Ascending aorta (tissue), 2 donors: ENCODE results near the gene LY6G5C. TPM values are rescaled to one million over a fixed set of nuclear protein-coding genes. Genes with fewer than 3 reads are reported as not detected.

Source experiments
- DNase-seq, 2 donors: peaks; one replicate each; pipeline ENCODE4 v3.0.0-alpha.2; 2019; ENCODE audit warnings: low spot score in 2 of 2
- H3K27ac ChIP-seq, 2 donors: fragments of 200-600 bp; sonication (generic); one replicate each; pipeline ENCODE4 v1.5.1; 2016 to 2017; ENCODE audit warnings: mild to moderate bottlenecking in 1 of 2
- H3K27me3 ChIP-seq: fragments of 200-600 bp; sonication (generic); one replicate; pipeline ENCODE4 v1.5.1; 2017
- H3K36me3 ChIP-seq, 2 donors: fragments of 200-600 bp; sonication (generic); one replicate each; pipeline ENCODE4 v1.5.1; 2016
- H3K4me1 ChIP-seq, 2 donors: fragments of 200-600 bp; sonication (generic); one replicate each; pipeline ENCODE4 v1.5.1; 2016 to 2017; ENCODE audit warnings: mild to moderate bottlenecking in 1 of 2
- H3K4me3 ChIP-seq, 2 donors: fragments of 200-600 bp; sonication (generic); one replicate each; pipeline ENCODE4 v1.5.1; 2016 to 2017; ENCODE audit warnings: mild to moderate bottlenecking in 1 of 2
- H3K9me3 ChIP-seq, 2 donors: fragments of 200-600 bp; sonication (generic); one replicate each; pipeline ENCODE4 v1.5.1; 2016
- intact Hi-C: fragments of 100-400 bp; cut with DNase I; formaldehyde crosslinking; loops from one replicate; pipeline ENCODE4 v1.15.1; 2023
- total RNA-seq: library from RNA; depleted of rRNA; stranded (reverse); fragments of >200 nt; gene quantifications from one replicate; pipeline ENCODE4 v1.1.0, GENCODE V29; 2016
- TF ChIP-seq, protein P1 (sequence below), 3 experiments: fragments of 200-600 bp in 2 of 3; fragments of 450-650 bp in 1 of 3; sonication (generic) in 2 of 3; IDR thresholded peaks; one replicate each; pipeline ENCODE4 v1.5.1; 2016 to 2019; ENCODE audit warnings: antibody characterized with exemption in 3 of 3, mild to moderate bottlenecking in 1 of 3, moderate library complexity in 1 of 3

Gene LY6G5C
- total RNA-seq, 1 donor from 2014 or later = 0.96 TPM

DNA sequence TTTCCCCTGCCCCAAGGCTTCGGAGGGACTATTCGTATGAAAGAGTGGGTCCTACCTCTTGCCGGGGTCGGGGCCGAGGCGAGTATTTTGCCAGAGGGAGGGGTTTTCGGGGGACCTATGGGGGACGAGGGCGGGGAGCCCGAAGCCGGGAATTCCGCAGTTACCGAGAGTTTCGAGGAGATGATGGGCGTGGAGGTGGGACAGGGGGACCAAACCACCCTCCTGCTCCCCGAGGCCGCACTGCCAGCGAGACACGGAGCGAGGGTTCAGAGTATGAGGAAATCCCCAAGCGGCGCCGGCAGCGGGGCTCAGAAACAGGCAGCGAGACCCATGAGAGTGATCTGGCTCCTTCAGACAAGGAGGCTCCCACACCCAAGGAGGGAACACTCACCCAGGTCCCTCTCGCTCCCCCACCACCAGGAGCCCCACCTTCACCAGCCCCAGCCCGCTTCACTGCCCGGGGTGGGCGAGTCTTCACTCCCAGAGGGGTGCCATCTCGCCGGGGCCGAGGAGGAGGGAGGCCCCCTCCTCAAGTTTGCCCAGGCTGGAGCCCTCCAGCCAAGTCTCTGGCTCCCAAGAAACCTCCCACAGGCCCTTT lies 49.1 kb downstream of the LY6G5C start:
- Histone ChIP-seq H3K4me1 (no peaks in the 10 kb centered on the region), H3K9me3 (no peaks in the 10 kb centered on the region), H3K27ac (no peak overlapping the region), H3K4me3 (no peak overlapping the region), H3K27me3 (no peaks in the 10 kb centered on the region), H3K36me3 (peaks cover 97 to 100% of the 10 kb centered on the region in 2 donors)
- intact Hi-C loops = no loop called here
- TF ChIP-seq, protein P1, sequence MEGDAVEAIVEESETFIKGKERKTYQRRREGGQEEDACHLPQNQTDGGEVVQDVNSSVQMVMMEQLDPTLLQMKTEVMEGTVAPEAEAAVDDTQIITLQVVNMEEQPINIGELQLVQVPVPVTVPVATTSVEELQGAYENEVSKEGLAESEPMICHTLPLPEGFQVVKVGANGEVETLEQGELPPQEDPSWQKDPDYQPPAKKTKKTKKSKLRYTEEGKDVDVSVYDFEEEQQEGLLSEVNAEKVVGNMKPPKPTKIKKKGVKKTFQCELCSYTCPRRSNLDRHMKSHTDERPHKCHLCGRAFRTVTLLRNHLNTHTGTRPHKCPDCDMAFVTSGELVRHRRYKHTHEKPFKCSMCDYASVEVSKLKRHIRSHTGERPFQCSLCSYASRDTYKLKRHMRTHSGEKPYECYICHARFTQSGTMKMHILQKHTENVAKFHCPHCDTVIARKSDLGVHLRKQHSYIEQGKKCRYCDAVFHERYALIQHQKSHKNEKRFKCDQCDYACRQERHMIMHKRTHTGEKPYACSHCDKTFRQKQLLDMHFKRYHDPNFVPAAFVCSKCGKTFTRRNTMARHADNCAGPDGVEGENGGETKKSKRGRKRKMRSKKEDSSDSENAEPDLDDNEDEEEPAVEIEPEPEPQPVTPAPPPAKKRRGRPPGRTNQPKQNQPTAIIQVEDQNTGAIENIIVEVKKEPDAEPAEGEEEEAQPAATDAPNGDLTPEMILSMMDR (IDR thresholded peaks at IDR 0.05) = no peak
- no peak for DNase-seq

DNA sequence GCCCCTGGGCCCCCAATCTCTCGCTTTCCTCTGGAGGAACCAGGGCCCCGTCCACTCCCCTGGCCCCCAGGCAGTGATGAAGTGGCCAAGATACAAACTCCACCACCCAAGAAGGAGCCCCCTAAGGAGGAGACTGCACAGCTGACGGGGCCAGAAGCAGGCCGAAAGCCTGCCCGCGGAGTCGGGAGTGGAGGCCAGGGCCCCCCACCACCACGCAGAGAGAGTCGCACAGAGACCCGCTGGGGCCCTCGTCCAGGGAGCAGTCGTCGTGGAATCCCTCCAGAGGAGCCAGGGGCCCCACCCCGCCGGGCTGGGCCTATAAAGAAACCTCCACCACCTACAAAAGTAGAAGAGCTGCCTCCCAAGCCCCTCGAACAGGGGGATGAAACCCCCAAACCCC lies 49.7 kb downstream of the LY6G5C start:
- no peak overlapping the region for H3K4me3 ChIP-seq
- no peak overlapping the region for H3K27ac ChIP-seq
- peaks cover 97 to 100% of the 10 kb centered on the region in 2 donors for H3K36me3 ChIP-seq
- no peak for DNase-seq
- intact Hi-C loops = no loop called here
- TF ChIP-seq, protein P1 (IDR thresholded peaks at IDR 0.05) = no peak
- H3K9me3 ChIP-seq = no peaks in the 10 kb centered on the region
- H3K4me1 ChIP-seq = no peaks in the 10 kb centered on the region
- H3K27me3 ChIP-seq = no peaks in the 10 kb centered on the region

DNA sequence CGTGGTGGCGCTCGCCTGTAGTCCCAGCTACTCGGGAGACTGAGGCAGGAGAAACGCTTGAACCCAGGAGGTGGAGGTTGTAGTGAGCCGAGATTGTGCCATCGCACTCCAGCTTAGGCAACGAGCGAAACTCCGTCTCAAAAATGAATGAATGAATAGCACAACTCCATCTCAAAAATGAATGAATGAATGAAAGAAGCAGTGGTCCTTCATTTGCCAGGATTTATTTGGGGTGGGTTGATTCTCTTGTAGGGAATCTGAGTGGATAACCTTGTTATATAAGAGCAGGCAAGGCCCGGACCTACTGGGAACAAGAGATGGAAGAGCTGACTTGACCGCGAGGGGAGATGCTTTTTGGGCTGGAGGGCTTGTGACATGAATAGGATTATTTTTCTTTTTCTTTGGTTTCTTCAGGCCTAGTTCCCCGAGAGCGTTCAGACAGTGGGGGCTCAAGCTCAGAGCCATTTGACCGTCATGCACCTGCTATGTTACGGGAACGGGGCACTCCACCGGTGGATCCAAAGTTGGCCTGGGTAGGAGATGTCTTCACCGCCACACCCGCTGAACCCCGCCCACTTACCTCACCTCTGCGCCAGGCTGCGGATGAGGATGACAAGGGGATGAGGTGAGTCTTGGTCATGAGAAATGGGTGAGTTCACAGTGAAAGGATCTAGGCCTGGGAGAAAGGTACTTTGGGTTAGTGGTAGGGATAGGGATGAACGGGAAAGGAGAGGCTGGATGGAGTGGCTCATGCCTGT lies 50.5 kb downstream of the LY6G5C start:
- intact Hi-C loops = no loop called here
- no peak for DNase-seq
- Histone ChIP-seq H3K4me3 (no peak overlapping the region), H3K27me3 (no peaks in the 10 kb centered on the region), H3K36me3 (peaks cover 97 to 100% of the 10 kb centered on the region in 2 donors), H3K27ac (no peak overlapping the region), H3K9me3 (no peaks in the 10 kb centered on the region), H3K4me1 (no peaks in the 10 kb centered on the region)
- TF ChIP-seq, protein P1 (IDR thresholded peaks at IDR 0.05) = no peak

DNA sequence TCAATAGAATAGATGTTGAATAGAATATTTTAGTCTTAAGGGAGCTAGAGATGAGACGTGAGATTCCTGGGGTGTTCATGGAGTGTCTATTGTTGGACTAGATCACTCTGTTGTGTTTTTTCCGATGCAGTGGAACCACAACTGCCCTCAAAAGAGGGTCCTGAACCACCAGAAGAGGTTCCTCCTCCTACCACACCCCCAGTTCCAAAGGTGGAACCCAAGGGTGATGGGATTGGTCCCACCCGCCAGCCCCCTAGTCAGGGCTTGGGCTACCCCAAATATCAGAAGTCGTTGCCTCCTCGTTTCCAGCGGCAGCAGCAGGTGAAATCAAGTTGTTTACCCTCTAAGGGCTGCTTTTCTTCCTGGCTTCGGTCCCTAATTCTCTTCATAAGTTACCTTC lies 51.9 kb downstream of the LY6G5C start:
- H3K36me3 ChIP-seq = peaks cover 97 to 100% of the 10 kb centered on the region in 2 donors

DNA sequence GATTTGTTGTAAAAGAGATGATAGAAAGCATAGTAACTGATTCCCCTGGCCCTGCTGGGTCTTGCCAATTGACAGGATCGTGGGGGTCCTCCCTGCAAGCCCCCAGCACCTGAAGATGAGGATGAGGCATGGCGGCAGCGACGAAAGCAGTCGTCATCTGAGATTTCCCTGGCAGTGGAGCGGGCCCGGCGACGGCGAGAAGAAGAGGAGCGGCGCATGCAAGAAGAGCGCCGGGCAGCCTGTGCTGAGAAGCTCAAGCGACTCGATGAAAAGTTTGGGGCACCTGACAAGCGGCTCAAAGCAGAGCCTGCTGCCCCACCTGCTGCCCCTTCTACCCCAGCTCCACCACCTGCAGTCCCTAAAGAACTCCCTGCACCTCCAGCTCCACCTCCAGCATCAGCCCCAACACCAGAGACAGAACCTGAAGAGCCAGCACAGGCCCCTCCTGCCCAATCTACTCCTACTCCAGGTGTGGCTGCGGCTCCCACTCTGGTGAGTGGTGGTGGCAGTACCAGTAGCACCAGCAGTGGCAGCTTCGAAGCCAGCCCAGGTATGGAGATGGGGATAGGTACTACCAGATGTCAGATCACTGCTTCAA lies 53.1 kb downstream of the LY6G5C start:
- Histone ChIP-seq H3K9me3 (no peaks in the 10 kb centered on the region), H3K4me3 (no peak overlapping the region), H3K27me3 (no peaks in the 10 kb centered on the region), H3K4me1 (no peaks in the 10 kb centered on the region), H3K27ac (no peak overlapping the region), H3K36me3 (peaks cover 93 to 96% of the 10 kb centered on the region in 2 donors)
- TF ChIP-seq, protein P1 (IDR thresholded peaks at IDR 0.05) = no peak
- no peak for DNase-seq
- intact Hi-C loops = loop anchor here (10.0 kb wide), 1 partner anchor 1347 kb away; no protein-coding TSS in a partner anchor

More for the DNA sequence above, 51.9 kb downstream of the LY6G5C start:
- H3K9me3 ChIP-seq = no peaks in the 10 kb centered on the region
- H3K4me1 ChIP-seq = no peaks in the 10 kb centered on the region
- intact Hi-C loops = loop anchor here (10.0 kb wide), 1 partner anchor 1346 kb away; no protein-coding TSS in a partner anchor
- no peak overlapping the region for H3K4me3 ChIP-seq
- H3K27ac ChIP-seq = no peak overlapping the region
- TF ChIP-seq, protein P1 (IDR thresholded peaks at IDR 0.05) = no peak
- no peak for DNase-seq
- no peaks in the 10 kb centered on the region for H3K27me3 ChIP-seq
